ENCODE measurements around the gene FNDC5. TPM values are rescaled to one million over a fixed set of nuclear protein-coding genes. Genes with fewer than 3 reads are reported as not detected.

The FNDC5 gene
- total RNA-seq, 1 experiment from 2014 or later = 4.5 TPM

DNA sequence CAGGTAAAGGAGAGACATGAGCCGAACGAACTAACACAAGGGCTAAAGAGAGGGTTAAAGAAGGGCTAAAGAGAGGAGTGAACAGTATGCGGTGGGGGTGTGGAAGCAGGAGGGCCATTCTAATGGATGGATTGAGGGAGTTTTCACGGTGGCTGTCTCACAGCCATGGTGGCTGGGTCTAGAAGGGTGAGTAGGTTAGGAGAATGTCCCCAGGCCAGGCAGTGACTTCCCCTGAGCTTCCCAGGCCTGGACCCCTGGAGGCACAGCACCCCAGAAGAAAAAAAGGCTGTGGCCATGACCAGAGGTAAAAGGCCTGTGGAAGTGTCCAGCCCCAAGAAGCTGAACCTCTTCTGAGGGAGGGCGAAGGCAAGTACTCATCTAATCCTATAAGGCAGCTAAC is 3.6 kb downstream of the FNDC5 start:
- H3K79me2 ChIP-seq (ENCODE audit: insufficient read depth, low read length) = no peaks in the 10 kb centered on the region

More for the DNA sequence above, 3.6 kb downstream of the FNDC5 start:
- H3K9me3 Mint-ChIP-seq = no peaks in the 10 kb centered on the region
- peaks cover 25 to 31% of the 10 kb centered on the region in 2 experiments for H3K4me1 Mint-ChIP-seq
- no peak overlapping the region for H2BK5ac ChIP-seq (ENCODE audit: insufficient read length, low read length)
- H3K9ac ChIP-seq (ENCODE audit: extremely low read depth, insufficient read length, low read length) = no peak overlapping the region
- no peak overlapping the region for H4K91ac ChIP-seq (ENCODE audit: insufficient read length, low read depth, low read length)
- no peak overlapping the region for H3K23ac ChIP-seq (ENCODE audit: insufficient read length, low read depth, low read length)
- TF ChIP-seq, protein P1, sequence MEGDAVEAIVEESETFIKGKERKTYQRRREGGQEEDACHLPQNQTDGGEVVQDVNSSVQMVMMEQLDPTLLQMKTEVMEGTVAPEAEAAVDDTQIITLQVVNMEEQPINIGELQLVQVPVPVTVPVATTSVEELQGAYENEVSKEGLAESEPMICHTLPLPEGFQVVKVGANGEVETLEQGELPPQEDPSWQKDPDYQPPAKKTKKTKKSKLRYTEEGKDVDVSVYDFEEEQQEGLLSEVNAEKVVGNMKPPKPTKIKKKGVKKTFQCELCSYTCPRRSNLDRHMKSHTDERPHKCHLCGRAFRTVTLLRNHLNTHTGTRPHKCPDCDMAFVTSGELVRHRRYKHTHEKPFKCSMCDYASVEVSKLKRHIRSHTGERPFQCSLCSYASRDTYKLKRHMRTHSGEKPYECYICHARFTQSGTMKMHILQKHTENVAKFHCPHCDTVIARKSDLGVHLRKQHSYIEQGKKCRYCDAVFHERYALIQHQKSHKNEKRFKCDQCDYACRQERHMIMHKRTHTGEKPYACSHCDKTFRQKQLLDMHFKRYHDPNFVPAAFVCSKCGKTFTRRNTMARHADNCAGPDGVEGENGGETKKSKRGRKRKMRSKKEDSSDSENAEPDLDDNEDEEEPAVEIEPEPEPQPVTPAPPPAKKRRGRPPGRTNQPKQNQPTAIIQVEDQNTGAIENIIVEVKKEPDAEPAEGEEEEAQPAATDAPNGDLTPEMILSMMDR (conservative IDR thresholded peaks at IDR 0.05) = no peak
- H2BK120ac ChIP-seq (ENCODE audit: low read depth, low read length, poor library complexity, severe bottlenecking) = no peak overlapping the region
- H3K4me1 ChIP-seq (ENCODE audit: insufficient read depth, low read length) = 0 out of 2 replicates have a peak, but pooled peaks cover 2% of the 10 kb centered on the region
- no peak overlapping the region for H3K14ac ChIP-seq (ENCODE audit: insufficient read depth, low read length)
- H3K18ac ChIP-seq (ENCODE audit: insufficient read length, low read depth, low read length) = no peak overlapping the region
- peaks cover 36% of the 10 kb centered on the region for H3K27me3 Mint-ChIP-seq (ENCODE audit: low read depth)
- DNase-seq = no peak
- H2BK15ac ChIP-seq (ENCODE audit: low read depth, low read length) = no peak overlapping the region
- H3K27me3 ChIP-seq (ENCODE audit: insufficient read depth, low read length) = peaks cover 20% of the 10 kb centered on the region; the same call in 1 of the 2 replicates
- H3K4ac ChIP-seq (ENCODE audit: low read depth, low read length) = no peak overlapping the region
- H3T11ph ChIP-seq (ENCODE audit: low read length) = no peak overlapping the region
- no peak overlapping the region for H4K8ac ChIP-seq (replicated peaks; ENCODE audit: insufficient read length, low read depth, low read length)
- no peak overlapping the region for H3K4me2 ChIP-seq (ENCODE audit: insufficient read depth, insufficient read length, low read length)
- no peak overlapping the region for H4K5ac ChIP-seq (ENCODE audit: insufficient read length, low read depth, low read length)
- H2AK5ac ChIP-seq (ENCODE audit: insufficient read length, low read length) = no peak overlapping the region
- H3K56ac ChIP-seq (ENCODE audit: insufficient read length, low read depth, low read length) = no peak overlapping the region
- no peak overlapping the region for H2BK20ac ChIP-seq (ENCODE audit: low read depth, low read length, poor library complexity, severe bottlenecking)
- H3K23me2 ChIP-seq (ENCODE audit: insufficient read length, low read depth, low read length, poor library complexity, severe bottlenecking) = peaks cover 4% of the 10 kb centered on the region
- peaks cover 5 to 23% (median 18%) of the 10 kb centered on the region in 3 experiments for H3K36me3 Mint-ChIP-seq (ENCODE audit: insufficient read depth in 1 of 3, low read depth in 3 of 3)
- no peak overlapping the region for H3K4me3 Mint-ChIP-seq
- no peaks in the 10 kb centered on the region for H4K20me1 ChIP-seq (ENCODE audit: control insufficient read depth, insufficient read depth, insufficient read length)
- H3K79me1 ChIP-seq (ENCODE audit: insufficient read depth, low read depth, low read length, poor library complexity, severe bottlenecking) = no peaks in the 10 kb centered on the region
- no peak overlapping the region for H3K27ac ChIP-seq (ENCODE audit: insufficient read length, low read depth, low read length)
- no peak overlapping the region for H2AFZ ChIP-seq (ENCODE audit: low read length)
- no peak overlapping the region for H3K27ac Mint-ChIP-seq
- no peaks in the 10 kb centered on the region for H3K9me3 ChIP-seq (ENCODE audit: control insufficient read depth, low read depth, low read length)
- no peak overlapping the region for H2BK12ac ChIP-seq (ENCODE audit: insufficient read length, low read depth, low read length)
- WGBS (ENCODE audit: extremely low coverage, insufficient read length, low lambda C conversion rate) = no CpG with 5 or more reads among the region's 5 CpGs
